ENCODE measurements around the gene CCL5. TPM values are rescaled to one million over a fixed set of nuclear protein-coding genes. Genes with fewer than 3 reads are reported as not detected.

The CCL5 gene
- polyA plus RNA-seq, 1 of the 3 experiments (the other 2 are of a cell fraction): 0.23 TPM

DNA sequence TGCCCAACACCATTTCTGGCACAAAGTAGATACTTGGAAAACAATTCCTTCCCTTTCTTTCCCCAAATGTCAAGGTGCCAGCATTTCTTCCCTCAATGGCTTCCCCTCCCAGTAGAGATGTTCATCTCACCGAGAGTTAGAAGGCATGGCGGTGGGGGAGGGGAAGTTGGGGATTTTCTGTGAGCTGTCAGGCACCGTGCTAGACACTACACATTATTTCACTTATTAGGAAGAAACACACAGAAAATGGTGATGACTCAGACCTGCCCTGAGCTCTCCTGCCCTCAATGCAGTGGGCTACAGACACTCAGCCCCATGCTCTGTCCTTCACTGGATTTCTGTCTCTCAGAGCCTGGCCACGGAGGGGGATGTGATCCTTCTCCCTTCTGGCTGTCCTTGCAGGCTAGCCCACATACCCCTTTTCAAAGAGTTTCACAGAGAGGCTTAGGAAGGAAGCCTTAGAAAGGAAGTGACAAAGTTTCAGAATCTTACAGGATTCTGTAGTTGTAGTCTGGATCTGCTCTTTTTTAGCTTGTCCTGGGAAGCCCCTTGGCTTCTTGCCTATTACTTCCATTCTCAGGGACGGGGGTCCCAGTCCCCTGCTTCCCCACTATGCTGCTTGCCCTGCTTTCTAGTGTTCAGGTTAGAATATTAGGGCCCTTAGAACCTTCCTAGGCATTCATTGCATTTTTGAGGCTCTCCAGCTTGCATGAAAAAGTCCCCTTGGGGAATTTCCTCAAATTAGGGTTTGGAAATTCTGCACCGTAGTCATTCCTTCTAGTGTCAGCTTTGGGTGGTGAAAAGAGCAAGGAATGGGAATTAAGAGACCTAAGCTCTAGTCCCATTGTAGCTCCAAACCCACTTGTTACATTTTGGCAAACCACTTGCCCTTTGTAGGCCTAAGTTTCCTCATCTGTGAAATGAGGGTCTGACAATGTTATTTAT is 12.2 kb upstream of the CCL5 start:
- Histone ChIP-seq H3K27me3 (ENCODE audit: insufficient read depth) (no peaks in the 10 kb centered on the region), H3K27ac (ENCODE audit: low read depth in 2 of 2, low read length in 1 of 2) (no peak overlapping the region), H3K4me3 (ENCODE audit: low read depth in 2 of 2, low read length in 1 of 2) (no peak overlapping the region), H2AFZ (ENCODE audit: low read depth) (no peak overlapping the region), H3K9me2 (no peaks in the 10 kb centered on the region), H3K79me2 (ENCODE audit: insufficient read depth) (no peaks in the 10 kb centered on the region), H3K36me3 (replicated peaks in 1 of 2; ENCODE audit: control insufficient read depth in 1 of 2, insufficient read depth in 2 of 2, low read length in 1 of 2) (no peaks in the 10 kb centered on the region), H3K9me3 (no peaks in the 10 kb centered on the region), H3F3A (replicated peaks; ENCODE audit: insufficient read depth) (no peaks in the 10 kb centered on the region), H3K9ac (no peak overlapping the region), H4K20me1 (ENCODE audit: insufficient read depth) (no peaks in the 10 kb centered on the region), H3K4me2 (no peak overlapping the region), H3K4me1 (ENCODE audit: control insufficient read depth in 1 of 2, insufficient read depth in 2 of 2, low read depth in 1 of 2, low read length in 1 of 2) (peaks cover 4 to 8% of the 10 kb centered on the region in 2 experiments; a peak in 2 of 4 replicates)
- ChIA-PET CTCF (interaction anchor here (0.7 kb wide), 2 partner anchors 44 to 1531 kb away, joined by 3 read pairs; no protein-coding TSS in a partner anchor), POLR2A (no interaction called here)
- no peak for DNase-seq
- WGBS (ENCODE audit: low lambda C conversion rate): 53% methylated on average over 6 of the region's 6 CpGs
- TF ChIP-seq RAD21 (IDR thresholded peaks at IDR 0.05; ENCODE audit: low read length) (no peak), FOXM1 (IDR thresholded peaks at IDR 0.05; ENCODE audit: low read depth) (no peak), RFX5 (IDR thresholded peaks at IDR 0.05; ENCODE audit: low read length) (no peak), NRF1 (IDR thresholded peaks at IDR 0.05; ENCODE audit: low read depth, low read length) (no peak), TAF1 (IDR thresholded peaks at IDR 0.05; ENCODE audit: borderline replicate concordance, low read depth, low read length) (no peak), MEF2A (IDR thresholded peaks at IDR 0.05; ENCODE audit: borderline replicate concordance, low read depth) (no peak), EZH2phosphoT487 (IDR thresholded peaks at IDR 0.05; ENCODE audit: borderline replicate concordance, low read depth) (no peak), JUND (IDR thresholded peaks at IDR 0.05) (no peak), YY1 (IDR thresholded peaks at IDR 0.05; ENCODE audit: low read depth) (no peak), GABPA (IDR thresholded peaks at IDR 0.05; ENCODE audit: low read depth) (no peak), SIN3A (IDR thresholded peaks at IDR 0.05; ENCODE audit: borderline replicate concordance, low read depth, low read length) (no peak), MXI1 (IDR thresholded peaks at IDR 0.05; ENCODE audit: low read depth, low read length) (no peak), NFIC (IDR thresholded peaks at IDR 0.05; ENCODE audit: borderline replicate concordance) (no peak), ELF1 (IDR thresholded peaks at IDR 0.05) (no peak), RXRA (IDR thresholded peaks at IDR 0.05; ENCODE audit: borderline replicate concordance, low read depth) (no peak)
- TF ChIP-seq, protein P1, sequence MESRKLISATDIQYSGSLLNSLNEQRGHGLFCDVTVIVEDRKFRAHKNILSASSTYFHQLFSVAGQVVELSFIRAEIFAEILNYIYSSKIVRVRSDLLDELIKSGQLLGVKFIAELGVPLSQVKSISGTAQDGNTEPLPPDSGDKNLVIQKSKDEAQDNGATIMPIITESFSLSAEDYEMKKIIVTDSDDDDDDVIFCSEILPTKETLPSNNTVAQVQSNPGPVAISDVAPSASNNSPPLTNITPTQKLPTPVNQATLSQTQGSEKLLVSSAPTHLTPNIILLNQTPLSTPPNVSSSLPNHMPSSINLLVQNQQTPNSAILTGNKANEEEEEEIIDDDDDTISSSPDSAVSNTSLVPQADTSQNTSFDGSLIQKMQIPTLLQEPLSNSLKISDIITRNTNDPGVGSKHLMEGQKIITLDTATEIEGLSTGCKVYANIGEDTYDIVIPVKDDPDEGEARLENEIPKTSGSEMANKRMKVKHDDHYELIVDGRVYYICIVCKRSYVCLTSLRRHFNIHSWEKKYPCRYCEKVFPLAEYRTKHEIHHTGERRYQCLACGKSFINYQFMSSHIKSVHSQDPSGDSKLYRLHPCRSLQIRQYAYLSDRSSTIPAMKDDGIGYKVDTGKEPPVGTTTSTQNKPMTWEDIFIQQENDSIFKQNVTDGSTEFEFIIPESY (IDR thresholded peaks at IDR 0.05; ENCODE audit: borderline replicate concordance, low read depth): no peak
- TF ChIP-seq, protein P2, sequence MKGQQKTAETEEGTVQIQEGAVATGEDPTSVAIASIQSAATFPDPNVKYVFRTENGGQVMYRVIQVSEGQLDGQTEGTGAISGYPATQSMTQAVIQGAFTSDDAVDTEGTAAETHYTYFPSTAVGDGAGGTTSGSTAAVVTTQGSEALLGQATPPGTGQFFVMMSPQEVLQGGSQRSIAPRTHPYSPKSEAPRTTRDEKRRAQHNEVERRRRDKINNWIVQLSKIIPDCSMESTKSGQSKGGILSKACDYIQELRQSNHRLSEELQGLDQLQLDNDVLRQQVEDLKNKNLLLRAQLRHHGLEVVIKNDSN (IDR thresholded peaks at IDR 0.05; ENCODE audit: borderline replicate concordance, low read depth): no peak
- TF ChIP-seq, protein P3, sequence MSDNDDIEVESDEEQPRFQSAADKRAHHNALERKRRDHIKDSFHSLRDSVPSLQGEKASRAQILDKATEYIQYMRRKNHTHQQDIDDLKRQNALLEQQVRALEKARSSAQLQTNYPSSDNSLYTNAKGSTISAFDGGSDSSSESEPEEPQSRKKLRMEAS (IDR thresholded peaks at IDR 0.05; ENCODE audit: low read depth): no peak

Measured in SK-N-SH (cell line).